GM12878 (cell line): Measurements from ENCODE around the gene PAIP2.

ENCODE experiments used
- TF ChIP-seq, protein P1 (sequence below), 3 experiments: IDR thresholded peaks in 2 of 3; conservative IDR thresholded peaks in 1 of 3; 2 replicates each; pipeline ENCODE4 v1.5.1; 2011; ENCODE audit warnings: low read depth in 3 of 3, low read length in 3 of 3, mild to moderate bottlenecking in 3 of 3, control low read depth in 2 of 3, moderate library complexity in 2 of 3, inconsistent platforms in 1 of 3, mixed read lengths in 1 of 3; ENCODE audit not compliant: control insufficient read depth in 2 of 3, insufficient read depth in 1 of 3; ENCODE audit errors: extremely low read depth in 1 of 3
- TF ChIP-seq, protein P2 (sequence below): IDR thresholded peaks from 2 replicates; pipeline ENCODE4 v1.6.1; 2011; ENCODE audit warnings: borderline replicate concordance, low read depth, mild to moderate bottlenecking, moderate library complexity, mixed read lengths, low read length; ENCODE audit not compliant: insufficient read depth; ENCODE audit errors: extremely low read length

DNA sequence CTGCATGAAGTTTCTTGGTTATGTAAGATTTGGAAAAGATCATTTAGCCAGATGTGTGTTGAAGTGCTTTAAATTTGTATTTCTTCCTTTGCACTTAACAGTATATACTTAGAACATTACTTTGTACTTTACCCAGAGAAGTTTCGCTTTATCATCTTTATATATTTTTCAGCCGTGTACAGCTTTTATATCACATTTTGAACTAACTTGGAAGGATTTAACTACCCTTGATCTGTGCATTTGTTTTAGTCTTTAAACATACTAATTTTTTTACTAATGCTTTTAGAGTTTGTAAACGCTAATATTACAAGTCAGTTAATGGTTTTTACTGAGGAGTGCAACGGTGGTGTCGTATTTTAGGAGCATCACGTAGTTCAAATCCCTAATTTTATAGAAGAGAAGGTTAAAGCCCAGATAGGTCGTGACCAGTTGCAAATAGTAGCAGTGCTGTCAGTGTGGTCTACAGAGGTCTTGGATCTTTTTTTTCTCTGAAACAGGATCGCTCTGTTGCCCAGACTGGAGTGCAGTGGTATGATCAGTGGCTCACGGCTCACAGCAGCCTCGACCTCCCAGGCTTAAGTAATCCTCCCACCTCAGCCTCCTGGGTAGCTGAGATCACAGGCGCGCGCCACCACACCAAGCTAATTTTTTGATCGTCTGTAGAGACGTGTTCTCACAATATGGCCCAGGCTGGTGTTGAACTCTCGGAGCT lies 46.2 kb upstream of the PAIP2 start:
- TF ChIP-seq, protein P1, sequence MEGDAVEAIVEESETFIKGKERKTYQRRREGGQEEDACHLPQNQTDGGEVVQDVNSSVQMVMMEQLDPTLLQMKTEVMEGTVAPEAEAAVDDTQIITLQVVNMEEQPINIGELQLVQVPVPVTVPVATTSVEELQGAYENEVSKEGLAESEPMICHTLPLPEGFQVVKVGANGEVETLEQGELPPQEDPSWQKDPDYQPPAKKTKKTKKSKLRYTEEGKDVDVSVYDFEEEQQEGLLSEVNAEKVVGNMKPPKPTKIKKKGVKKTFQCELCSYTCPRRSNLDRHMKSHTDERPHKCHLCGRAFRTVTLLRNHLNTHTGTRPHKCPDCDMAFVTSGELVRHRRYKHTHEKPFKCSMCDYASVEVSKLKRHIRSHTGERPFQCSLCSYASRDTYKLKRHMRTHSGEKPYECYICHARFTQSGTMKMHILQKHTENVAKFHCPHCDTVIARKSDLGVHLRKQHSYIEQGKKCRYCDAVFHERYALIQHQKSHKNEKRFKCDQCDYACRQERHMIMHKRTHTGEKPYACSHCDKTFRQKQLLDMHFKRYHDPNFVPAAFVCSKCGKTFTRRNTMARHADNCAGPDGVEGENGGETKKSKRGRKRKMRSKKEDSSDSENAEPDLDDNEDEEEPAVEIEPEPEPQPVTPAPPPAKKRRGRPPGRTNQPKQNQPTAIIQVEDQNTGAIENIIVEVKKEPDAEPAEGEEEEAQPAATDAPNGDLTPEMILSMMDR (IDR thresholded peaks at IDR 0.05 in 2 of 3, conservative IDR thresholded peaks at IDR 0.05 in 1 of 3; ENCODE audit: control insufficient read depth in 2 of 3, extremely low read depth in 1 of 3, insufficient read depth in 1 of 3, low read depth in 3 of 3, low read length in 3 of 3): no peak
- TF ChIP-seq, protein P2, sequence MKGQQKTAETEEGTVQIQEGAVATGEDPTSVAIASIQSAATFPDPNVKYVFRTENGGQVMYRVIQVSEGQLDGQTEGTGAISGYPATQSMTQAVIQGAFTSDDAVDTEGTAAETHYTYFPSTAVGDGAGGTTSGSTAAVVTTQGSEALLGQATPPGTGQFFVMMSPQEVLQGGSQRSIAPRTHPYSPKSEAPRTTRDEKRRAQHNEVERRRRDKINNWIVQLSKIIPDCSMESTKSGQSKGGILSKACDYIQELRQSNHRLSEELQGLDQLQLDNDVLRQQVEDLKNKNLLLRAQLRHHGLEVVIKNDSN: no peak
